PC-3 (cell line): ENCODE results near the gene RTP5. TPM values are rescaled to one million over a fixed set of nuclear protein-coding genes. Genes with fewer than 3 reads are reported as not detected.

Experiments
- ATAC-seq: fragments of 200-7000 bp; cut with Tn5 transposase; 2 replicates; pipeline ENCODE4 v1.9.1; 2020; ENCODE audit warnings: mild to moderate bottlenecking, moderate library complexity
- BruUV-seq: library from RNA; stranded (reverse); fragments of 400-500 nt; replicated peaks from 2 replicates; lab custom pipeline; 2021; lab: Mats Ljungman, UMichigan
- CTCF ChIA-PET: fragments of 300-600 bp; sonication (Branson Sonifier 250); formaldehyde crosslinking; loops from one replicate; lab custom pipeline; 2022; ENCODE audit warnings: antibody characterized with exemption; lab: Charles Lee
- POLR2A ChIA-PET: fragments of 300-600 bp; sonication (Branson Sonifier 250); formaldehyde crosslinking; loops from one replicate; lab custom pipeline; 2022; ENCODE audit warnings: antibody characterized with exemption; ENCODE audit not compliant: unreplicated experiment; lab: Charles Lee
- DNase-seq: peaks from one replicate; pipeline ENCODE4 v3.0.0-alpha.2; 2015
- H2AFZ ChIP-seq: fragments of 300-600 bp; sonication (generic); 2 replicates; pipeline ENCODE4 v1.6.0; 2016; ENCODE audit warnings: antibody characterized with exemption, low read length
- H3F3A ChIP-seq: fragments of 300-600 bp; sonication (generic); one replicate; pipeline ENCODE4 v1.6.0; 2017; ENCODE audit warnings: antibody characterized with exemption, low read length, control low read depth, mild to moderate bottlenecking; ENCODE audit not compliant: unreplicated experiment
- H3K27ac ChIP-seq: fragments of 300-600 bp; sonication (generic); 2 replicates; pipeline ENCODE4 v1.5.1; 2016; ENCODE audit warnings: mild to moderate bottlenecking, low read length
- H3K27me3 ChIP-seq: fragments of 300-600 bp; sonication (generic); 2 replicates; pipeline ENCODE4 v1.6.1; 2016; ENCODE audit warnings: low read length, mixed read lengths
- H3K36me3 ChIP-seq: fragments of 300-600 bp; sonication (generic); 2 replicates; pipeline ENCODE4 v1.6.1; 2016; ENCODE audit warnings: low read depth, mixed run types, low read length, mixed read lengths
- H3K4me1 ChIP-seq: fragments of 300-600 bp; sonication (generic); 2 replicates; pipeline ENCODE4 v1.5.1; 2016; ENCODE audit warnings: low read length; ENCODE audit not compliant: insufficient read depth
- H3K4me2 ChIP-seq: fragments of 300-600 bp; sonication (generic); 2 replicates; pipeline ENCODE4 v1.6.0; 2016; ENCODE audit warnings: low read length
- H3K4me3 ChIP-seq: fragments of 300-600 bp; sonication (generic); 2 replicates; pipeline ENCODE4 v1.5.1; 2016; ENCODE audit warnings: mild to moderate bottlenecking, low read length, mixed read lengths
- H3K79me2 ChIP-seq: fragments of 300-600 bp; sonication (generic); 2 replicates; pipeline ENCODE4 v1.6.1; 2017; ENCODE audit warnings: low read length, mixed read lengths
- H3K9ac ChIP-seq: fragments of 300-600 bp; sonication (generic); 2 replicates; pipeline ENCODE4 v1.6.0; 2016; ENCODE audit warnings: mild to moderate bottlenecking, low read length
- H3K9me2 ChIP-seq: fragments of 300-600 bp; sonication (generic); replicated peaks from 2 replicates; pipeline ENCODE4 v1.6.1; 2016; ENCODE audit warnings: mixed run types, low read length, mixed read lengths
- H3K9me3 ChIP-seq: fragments of 300-600 bp; sonication (generic); 2 replicates; pipeline ENCODE4 v1.6.1; 2016; ENCODE audit warnings: low read length, mixed read lengths
- H4K20me1 ChIP-seq: fragments of 300-600 bp; sonication (generic); 2 replicates; pipeline ENCODE4 v1.6.1; 2016; ENCODE audit warnings: low read length, mixed read lengths
- CTCF ChIP-seq: fragments of 300-600 bp; sonication (generic); conservative IDR thresholded peaks from 2 replicates; pipeline ENCODE4 v1.5.1; 2017; ENCODE audit warnings: antibody characterized with exemption, low read depth, mild to moderate bottlenecking, low read length
- EZH2 ChIP-seq: fragments of 300-600 bp; sonication (generic); IDR thresholded peaks from one replicate; pipeline ENCODE4 v1.6.1; 2017; ENCODE audit warnings: antibody characterized with exemption, mild to moderate bottlenecking, low read length; ENCODE audit not compliant: unreplicated experiment
- EZH2phosphoT487 ChIP-seq: fragments of 300-600 bp; sonication (generic); IDR thresholded peaks from 2 replicates; pipeline ENCODE4 v1.6.1; 2018; ENCODE audit warnings: mild to moderate bottlenecking, antibody characterized with exemption, low read length, borderline replicate concordance
- intact Hi-C: fragments of 100-400 bp; cut with micrococcal nuclease; formaldehyde crosslinking; loops from 2 replicates; pipeline ENCODE4 v1.9.0; 2023
- total RNA-seq: library from RNA; depleted of rRNA; stranded (reverse); fragments of >200 nt; gene quantifications from 2 replicates; pipeline ENCODE4 v1.2.3, GENCODE V29; 2014

The RTP5 gene
- total RNA-seq, 1 experiment from 2014 or later, result not detected

- intact Hi-C loops, result no loop called here
- no peaks in the 10 kb centered on the region for H4K20me1 ChIP-seq
- H3K4me2 ChIP-seq, result no peak overlapping the region
- no peak overlapping the region for H3K4me3 ChIP-seq
- no peaks in the 10 kb centered on the region for H3K9me2 ChIP-seq
- no peaks in the 10 kb centered on the region for H3K9me3 ChIP-seq
- H3K79me2 ChIP-seq, result no peaks in the 10 kb centered on the region
- H3K27ac ChIP-seq, result no peak overlapping the region
- no peaks in the 10 kb centered on the region for H3F3A ChIP-seq
- ATAC-seq (no peak), DNase-seq (no peak)
- POLR2A ChIA-PET, result no interaction called here
- CTCF ChIA-PET, result no interaction called here
- H3K4me1 ChIP-seq, result no peaks in the 10 kb centered on the region; the same call in 1 of the 2 replicates
- no peak overlapping the region for H2AFZ ChIP-seq
- no peaks in the 10 kb centered on the region for H3K36me3 ChIP-seq
- TF ChIP-seq EZH2 (no peak), CTCF (no peak), EZH2phosphoT487 (no peak)
- H3K27me3 ChIP-seq, result no peaks in the 10 kb centered on the region
- H3K9ac ChIP-seq, result no peak overlapping the region
- BruUV-seq, result no TSS peak
These were observed 25.3 kb downstream of the RTP5 start for GRCh38 chr2:241894681-241895426.

GRCh38 chr2:241895427-241895711, 25.8 kb downstream of the RTP5 start:
- ATAC-seq, result no peak
- Histone ChIP-seq H3K9me3 (no peaks in the 10 kb centered on the region), H3K9ac (no peak overlapping the region), H3F3A (no peaks in the 10 kb centered on the region), H3K27me3 (no peaks in the 10 kb centered on the region), H3K4me3 (no peak overlapping the region), H2AFZ (no peak overlapping the region), H3K9me2 (no peaks in the 10 kb centered on the region), H3K36me3 (no peaks in the 10 kb centered on the region), H4K20me1 (no peaks in the 10 kb centered on the region), H3K4me1 (no peaks in the 10 kb centered on the region; the same call in 1 of the 2 replicates), H3K4me2 (no peak overlapping the region), H3K79me2 (no peaks in the 10 kb centered on the region), H3K27ac (no peak overlapping the region)
- no TSS peak for BruUV-seq
- DNase-seq, result no peak
- intact Hi-C loops, result no loop called here
- TF ChIP-seq EZH2, result no peak
- TF ChIP-seq EZH2phosphoT487, result no peak
- TF ChIP-seq CTCF, result no peak
- POLR2A ChIA-PET, result no interaction called here
- CTCF ChIA-PET, result no interaction called here
